Measurements from ENCODE around the gene COL6A3.

- TF ChIP-seq, protein P1, sequence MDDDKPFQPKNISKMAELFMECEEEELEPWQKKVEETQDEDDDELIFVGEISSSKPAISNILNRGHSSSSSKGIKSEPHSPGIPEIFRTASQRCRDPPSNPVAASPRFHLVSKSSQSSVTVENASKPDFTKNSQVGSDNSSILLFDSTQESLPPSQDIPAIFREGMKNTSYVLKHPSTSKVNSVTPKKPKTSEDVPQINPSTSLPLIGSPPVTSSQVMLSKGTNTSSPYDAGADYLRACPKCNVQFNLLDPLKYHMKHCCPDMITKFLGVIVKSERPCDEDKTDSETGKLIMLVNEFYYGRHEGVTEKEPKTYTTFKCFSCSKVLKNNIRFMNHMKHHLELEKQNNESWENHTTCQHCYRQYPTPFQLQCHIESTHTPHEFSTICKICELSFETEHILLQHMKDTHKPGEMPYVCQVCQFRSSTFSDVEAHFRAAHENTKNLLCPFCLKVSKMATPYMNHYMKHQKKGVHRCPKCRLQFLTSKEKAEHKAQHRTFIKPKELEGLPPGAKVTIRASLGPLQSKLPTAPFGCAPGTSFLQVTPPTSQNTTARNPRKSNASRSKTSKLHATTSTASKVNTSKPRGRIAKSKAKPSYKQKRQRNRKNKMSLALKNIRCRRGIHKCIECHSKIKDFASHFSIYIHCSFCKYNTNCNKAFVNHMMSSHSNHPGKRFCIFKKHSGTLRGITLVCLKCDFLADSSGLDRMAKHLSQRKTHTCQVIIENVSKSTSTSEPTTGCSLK (tag by site-specific recombination; IDR thresholded peaks at IDR 0.05) = no peak
- no peak for TF ChIP-seq ZNF623 (tag by site-specific recombination; IDR thresholded peaks at IDR 0.05)
Observed at GRCh38 chr2:237354892-237355291, 59.1 kb downstream of the COL6A3 start.
